Adrenal gland (tissue), 12 donors: ENCODE measurements around the gene ARL8A. TPM values are rescaled to one million over a fixed set of nuclear protein-coding genes. Genes with fewer than 3 reads are reported as not detected.

Source experiments
- DNase-seq, 7 donors: peaks; one replicate each; pipeline ENCODE4 v3.0.0-alpha.2; 2019 to 2020
- H3K27ac ChIP-seq, 5 donors: fragments of 200-600 bp; sonication (generic) in 4 of 5; 1 replicate in 3 of 5; 2 replicates in 2 of 5; pipeline versions ENCODE4 v1.5.1 to v1.8.0; 2016 to 2020; ENCODE audit warnings: mild to moderate bottlenecking in 1 of 5
- H3K27me3 ChIP-seq: fragments of 200-600 bp; 2 replicates; pipeline ENCODE4 v1.8.0; 2021
- H3K36me3 ChIP-seq, 2 donors: fragments of 200-600 bp; replicated peaks in 1 of 2; 1 replicate in 1 of 2; 2 replicates in 1 of 2; pipeline versions ENCODE4 v1.5.1 to v1.8.0; 2018 to 2022
- H3K4me1 ChIP-seq, 2 donors: fragments of 200-600 bp; replicated peaks in 1 of 2; 1 replicate in 1 of 2; 2 replicates in 1 of 2; pipeline versions ENCODE4 v1.5.1 to v1.8.0; 2018 to 2021
- H3K4me3 ChIP-seq, 4 donors: fragments of 200-600 bp; sonication (generic) in 3 of 4; one replicate each; pipeline ENCODE4 v1.5.1; 2016 to 2018
- H3K9me3 ChIP-seq, 3 donors: fragments of 200-600 bp; sonication (generic) in 1 of 3; replicated peaks in 1 of 3; 1 replicate in 2 of 3; 2 replicates in 1 of 3; pipeline versions ENCODE4 v1.5.1 to v1.8.0; 2016 to 2021
- POLR2A ChIP-seq, 2 donors: fragments of 450-650 bp; IDR thresholded peaks; one replicate each; pipeline ENCODE4 v1.6.1; 2017; ENCODE audit warnings: antibody characterized with exemption in 2 of 2, mild to moderate bottlenecking in 2 of 2, moderate library complexity in 1 of 2
- WGBS, 4 donors: extraction: QIAGEN DNeasy Blood & Tissue Kit in 2 of 4; methylation state at CpG; one replicate each; pipeline versions ENCODE4 v1.1.5 to v1.1.7; 2013 to 2017; 5-methylcytosine and 5-hydroxymethylcytosine counted together
- intact Hi-C, 2 donors: fragments of 100-400 bp; cut with DNase I; formaldehyde crosslinking; loops; one replicate each; pipeline versions ENCODE4 v1.14.1 to v1.15.0; 2022 to 2023
- polyA plus RNA-seq, 3 donors: library from polyadenylated mRNA; stranded (reverse); fragments of 200-250 nt in 2 of 3; fragments of 350-450 nt in 1 of 3; fragmentation: Illumina TruSeq in 1 of 3; extraction: RNeasy Lipid Tissue Mini Kit (QIAGEN cat#74804) in 1 of 3; gene quantifications; one replicate each; pipeline ENCODE4 v1.2.3, GENCODE V29; 2013 to 2014
- total RNA-seq, 9 donors: library from RNA; depleted of rRNA in 4 of 9; stranded (reverse); fragments of >200 nt in 4 of 9; fragments of 120-200 nt in 1 of 9; fragmentation: NEBNext Ultra II Directional in 1 of 9; extraction: Animal tissue kit (Norgen Biotek cat#: 25700) in 1 of 9; gene quantifications; one replicate each; pipeline versions ENCODE4 v1.1.0 to v1.2.4, GENCODE V29; 2013 to 2023
- TF ChIP-seq, protein P1 (sequence below), 6 experiments: fragments of 450-650 bp in 4 of 6; fragments of 200-600 bp in 2 of 6; sonication (generic) in 1 of 6; IDR thresholded peaks; 1 replicate in 5 of 6; 2 replicates in 1 of 6; pipeline versions ENCODE4 v1.5.1 to v1.8.0; 2016 to 2021; ENCODE audit warnings: antibody characterized with exemption in 6 of 6, mild to moderate bottlenecking in 2 of 6, moderate library complexity in 1 of 6
- donor health status: healthy with polysubstance abuse.
- donor health status: Bipolar disorder and iron deficiency.
- donor health status: DM: yes; HTN: yes; CAD: no.
- donor health status: DM: no; HTN: no; CAD: no.
- donor health status: DM: no; HTN: no; CAD: no.
- donor health status: DM: yes; HTN: yes; CAD: no.

The ARL8A gene
- total and polyA plus RNA-seq, 12 donors: 26.4 to 115 (median 53.7) TPM

DNA sequence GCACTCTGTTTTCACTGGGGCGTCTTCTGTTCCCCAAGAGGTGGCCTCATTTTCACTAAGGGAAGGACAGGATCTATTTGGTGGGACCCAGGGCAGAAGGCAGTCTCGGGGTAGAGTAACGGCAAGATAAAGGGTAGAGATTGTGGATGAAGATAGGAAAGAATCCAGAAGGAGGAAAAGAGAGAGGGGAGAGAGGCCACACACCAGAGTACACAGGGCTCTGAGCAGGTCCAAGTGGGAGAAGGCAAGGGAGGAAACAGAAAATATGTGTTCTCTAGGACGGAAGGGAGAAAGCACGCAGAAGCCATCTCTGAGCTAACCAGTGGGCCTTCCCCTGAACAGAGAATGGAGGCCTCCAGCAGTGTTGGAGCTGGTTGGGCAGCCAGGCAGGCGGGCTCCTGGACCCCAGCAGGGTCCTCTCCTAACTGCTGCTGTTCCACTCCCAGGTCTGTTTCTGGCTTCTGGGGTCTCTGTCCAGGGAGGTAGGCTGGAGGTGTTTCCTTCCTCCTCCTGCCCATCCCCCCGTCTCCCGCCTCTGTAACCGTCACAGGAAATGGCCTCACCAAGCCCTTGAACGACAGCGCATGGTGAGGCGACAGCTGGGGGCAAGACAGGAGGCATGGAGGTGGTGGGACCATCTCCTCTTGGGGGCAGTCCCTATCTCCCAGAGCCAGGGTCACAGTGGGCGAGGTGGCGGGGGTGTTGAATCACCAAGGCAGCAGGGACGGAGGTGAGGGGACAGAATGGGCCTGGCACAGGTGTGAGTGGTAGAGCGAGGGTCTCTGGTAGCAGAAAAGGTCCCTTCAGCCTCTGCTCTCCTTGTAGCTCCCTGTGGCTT is 15.2 kb upstream of the ARL8A start:
- intact Hi-C loops: no loop called here
- no peak for TF ChIP-seq POLR2A (IDR thresholded peaks at IDR 0.05)
- TF ChIP-seq, protein P1, sequence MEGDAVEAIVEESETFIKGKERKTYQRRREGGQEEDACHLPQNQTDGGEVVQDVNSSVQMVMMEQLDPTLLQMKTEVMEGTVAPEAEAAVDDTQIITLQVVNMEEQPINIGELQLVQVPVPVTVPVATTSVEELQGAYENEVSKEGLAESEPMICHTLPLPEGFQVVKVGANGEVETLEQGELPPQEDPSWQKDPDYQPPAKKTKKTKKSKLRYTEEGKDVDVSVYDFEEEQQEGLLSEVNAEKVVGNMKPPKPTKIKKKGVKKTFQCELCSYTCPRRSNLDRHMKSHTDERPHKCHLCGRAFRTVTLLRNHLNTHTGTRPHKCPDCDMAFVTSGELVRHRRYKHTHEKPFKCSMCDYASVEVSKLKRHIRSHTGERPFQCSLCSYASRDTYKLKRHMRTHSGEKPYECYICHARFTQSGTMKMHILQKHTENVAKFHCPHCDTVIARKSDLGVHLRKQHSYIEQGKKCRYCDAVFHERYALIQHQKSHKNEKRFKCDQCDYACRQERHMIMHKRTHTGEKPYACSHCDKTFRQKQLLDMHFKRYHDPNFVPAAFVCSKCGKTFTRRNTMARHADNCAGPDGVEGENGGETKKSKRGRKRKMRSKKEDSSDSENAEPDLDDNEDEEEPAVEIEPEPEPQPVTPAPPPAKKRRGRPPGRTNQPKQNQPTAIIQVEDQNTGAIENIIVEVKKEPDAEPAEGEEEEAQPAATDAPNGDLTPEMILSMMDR (IDR thresholded peaks at IDR 0.05): no peak
- H3K27ac ChIP-seq: peak overlapping the region in 3 of 5 donors; percentile 49 to 72 (median 67)
- 52 to 77% (median 64%) methylated on average over 16 of the region's 16 CpGs for WGBS, 4 donors
- H3K36me3 ChIP-seq: no peaks in the 10 kb centered on the region
- DNase-seq: peak in 1 of 7 donors; percentile 21
- H3K4me3 ChIP-seq: peak overlapping the region in 1 of 4 donors; percentile 31
- no peaks in the 10 kb centered on the region for H3K27me3 ChIP-seq
- no peaks in the 10 kb centered on the region for H3K9me3 ChIP-seq
- peaks cover 0 to 13% of the 10 kb centered on the region in 2 donors for H3K4me1 ChIP-seq

GRCh38 chr1:202158810-202159533 is 14.4 kb upstream of the ARL8A start:
- Histone ChIP-seq H3K27ac (peak overlapping the region in 1 of 5 donors; percentile 17), H3K36me3 (no peaks in the 10 kb centered on the region), H3K4me1 (peaks cover 0 to 13% of the 10 kb centered on the region in 2 donors), H3K27me3 (no peaks in the 10 kb centered on the region), H3K4me3 (no peak overlapping the region), H3K9me3 (no peaks in the 10 kb centered on the region)
- peak in 1 of 7 donors; percentile 26 for DNase-seq
- no peak for TF ChIP-seq POLR2A (IDR thresholded peaks at IDR 0.05)
- TF ChIP-seq, protein P1 (IDR thresholded peaks at IDR 0.05): no peak
- intact Hi-C loops: no loop called here
- WGBS, 4 donors: 61 to 72% (median 66%) methylated on average over 7 to 10 of the region's 10 CpGs

- 90 to 97% (median 93%) methylated on average over 10 of the region's 10 CpGs for WGBS, 4 donors
- intact Hi-C loops: no loop called here
- Histone ChIP-seq H3K27me3 (no peaks in the 10 kb centered on the region), H3K9me3 (no peaks in the 10 kb centered on the region), H3K4me1 (peaks cover 0 to 13% of the 10 kb centered on the region in 2 donors), H3K27ac (no peak overlapping the region), H3K36me3 (no peaks in the 10 kb centered on the region), H3K4me3 (no peak overlapping the region)
- TF ChIP-seq, protein P1 (IDR thresholded peaks at IDR 0.05): no peak
- TF ChIP-seq POLR2A (IDR thresholded peaks at IDR 0.05): no peak
- no peak for DNase-seq
These were observed 13.4 kb upstream of the ARL8A start for GRCh38 chr1:202157945-202158344.

DNA sequence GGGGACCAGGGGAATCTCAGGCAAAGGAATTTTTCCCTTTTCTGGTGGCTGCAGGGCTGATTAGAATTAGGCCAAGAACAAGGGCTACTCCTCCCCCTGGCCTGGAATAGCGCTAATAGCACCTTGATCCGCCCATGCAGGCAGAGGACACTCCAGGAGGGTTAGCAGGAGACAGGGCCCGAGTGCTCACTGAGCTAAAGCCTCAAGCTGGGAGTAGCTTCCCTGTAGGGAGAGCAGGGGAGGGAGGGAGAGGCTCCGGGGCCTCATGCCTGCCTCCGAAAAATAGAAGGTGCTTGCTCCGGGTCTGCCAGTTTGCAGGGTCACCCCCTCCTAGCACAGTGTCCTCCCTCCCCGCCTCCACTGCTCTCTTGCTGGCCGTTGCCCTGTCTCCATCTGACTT is 12.1 kb upstream of the ARL8A start:
- no peak overlapping the region for H3K4me3 ChIP-seq
- H3K4me1 ChIP-seq: peaks cover 0 to 13% of the 10 kb centered on the region in 2 donors
- H3K27ac ChIP-seq: no peak overlapping the region
- H3K27me3 ChIP-seq: no peaks in the 10 kb centered on the region
- TF ChIP-seq, protein P1 (IDR thresholded peaks at IDR 0.05): no peak
- no peak for TF ChIP-seq POLR2A (IDR thresholded peaks at IDR 0.05)
- WGBS, 4 donors: 76 to 91% (median 84%) methylated on average over 8 of the region's 8 CpGs
- H3K9me3 ChIP-seq: no peaks in the 10 kb centered on the region
- intact Hi-C loops: no loop called here
- DNase-seq: no peak
- H3K36me3 ChIP-seq: peaks cover 0 to 6% of the 10 kb centered on the region in 2 donors
